ENCODE measurements around the gene C3orf38. TPM values are rescaled to one million over a fixed set of nuclear protein-coding genes. Genes with fewer than 3 reads are reported as not detected.

C3orf38 gene
- polyA plus RNA-seq, 2 donors: 4.7 to 8.2 TPM

DNA sequence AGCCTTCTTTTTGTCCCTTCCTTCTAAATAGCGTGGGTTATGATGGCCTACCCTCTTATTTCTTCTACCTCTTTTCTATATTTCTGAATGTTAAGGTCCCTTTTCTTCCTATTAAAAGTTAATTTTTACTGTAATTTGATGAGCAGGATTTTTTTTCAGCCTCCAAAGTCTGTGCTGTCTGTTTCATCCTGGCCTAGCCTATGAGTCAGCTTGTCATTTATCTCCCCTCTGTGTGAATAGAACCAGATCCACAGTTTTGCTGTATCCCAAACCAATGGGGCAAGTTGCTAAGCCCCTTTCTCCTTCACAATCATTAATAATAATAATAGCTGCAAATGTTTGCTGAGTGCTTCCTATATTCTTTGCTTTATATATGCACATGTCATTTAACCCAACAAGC lies 18.1 kb upstream of the C3orf38 start:
- Histone ChIP-seq H3K36me3 (ENCODE audit: control insufficient read depth in 2 of 2, insufficient read depth in 2 of 2, low read length in 1 of 2) (no peaks in the 10 kb centered on the region), H3K27ac (ENCODE audit: low read depth in 2 of 2, low read length in 1 of 2) (no peak overlapping the region), H3K27me3 (ENCODE audit: control insufficient read depth in 1 of 2, insufficient read depth in 2 of 2, low read length in 2 of 2) (no peaks in the 10 kb centered on the region), H3K9me3 (ENCODE audit: control insufficient read depth in 2 of 2, insufficient read depth in 1 of 2, low read depth in 1 of 2, low read length in 1 of 2) (no peaks in the 10 kb centered on the region), H3K4me1 (ENCODE audit: control insufficient read depth in 2 of 2, insufficient read depth in 2 of 2, low read length in 1 of 2) (no peaks in the 10 kb centered on the region), H3K4me3 (ENCODE audit: low read depth in 1 of 2, low read length in 2 of 2) (no peak overlapping the region)
- 87 to 92% methylated on average over 1 of the region's 1 CpG for WGBS, 2 donors

- Histone ChIP-seq H3K9me3 (ENCODE audit: control insufficient read depth in 2 of 2, insufficient read depth in 1 of 2, low read depth in 1 of 2, low read length in 1 of 2) (no peaks in the 10 kb centered on the region), H3K4me3 (ENCODE audit: low read depth in 1 of 2, low read length in 2 of 2) (no peak overlapping the region), H3K27ac (ENCODE audit: low read depth in 2 of 2, low read length in 1 of 2) (no peak overlapping the region), H3K36me3 (ENCODE audit: control insufficient read depth in 2 of 2, insufficient read depth in 2 of 2, low read length in 1 of 2) (no peaks in the 10 kb centered on the region), H3K27me3 (ENCODE audit: control insufficient read depth in 1 of 2, insufficient read depth in 2 of 2, low read length in 2 of 2) (no peaks in the 10 kb centered on the region), H3K4me1 (ENCODE audit: control insufficient read depth in 2 of 2, insufficient read depth in 2 of 2, low read length in 1 of 2) (no peaks in the 10 kb centered on the region)
- 89 to 93% methylated on average over 1 of the region's 1 CpG for WGBS, 2 donors
Measured at GRCh38 chr3:88132894-88133293, 16.9 kb upstream of the C3orf38 start.

GRCh38 chr3:88133711-88134263 lies 16.0 kb upstream of the C3orf38 start:
- Histone ChIP-seq H3K27me3 (ENCODE audit: control insufficient read depth in 1 of 2, insufficient read depth in 2 of 2, low read length in 2 of 2) (no peaks in the 10 kb centered on the region), H3K9me3 (ENCODE audit: control insufficient read depth in 2 of 2, insufficient read depth in 1 of 2, low read depth in 1 of 2, low read length in 1 of 2) (no peaks in the 10 kb centered on the region), H3K4me3 (ENCODE audit: low read depth in 1 of 2, low read length in 2 of 2) (no peak overlapping the region), H3K4me1 (ENCODE audit: control insufficient read depth in 2 of 2, insufficient read depth in 2 of 2, low read length in 1 of 2) (no peaks in the 10 kb centered on the region), H3K36me3 (ENCODE audit: control insufficient read depth in 2 of 2, insufficient read depth in 2 of 2, low read length in 1 of 2) (no peaks in the 10 kb centered on the region), H3K27ac (ENCODE audit: low read depth in 2 of 2, low read length in 1 of 2) (no peak overlapping the region)
- WGBS, 2 donors: 47 to 53% methylated on average over 1 of the region's 1 CpG

- H3K4me3 ChIP-seq (ENCODE audit: low read depth in 1 of 2, low read length in 2 of 2): no peak overlapping the region
- peaks cover 0 to 3% of the 10 kb centered on the region in 2 donors for H3K36me3 ChIP-seq (ENCODE audit: control insufficient read depth in 2 of 2, insufficient read depth in 2 of 2, low read length in 1 of 2)
- no peaks in the 10 kb centered on the region for H3K4me1 ChIP-seq (ENCODE audit: control insufficient read depth in 2 of 2, insufficient read depth in 2 of 2, low read length in 1 of 2)
- 72 to 94% methylated on average over 1 of the region's 1 CpG for WGBS, 2 donors
- H3K27ac ChIP-seq (ENCODE audit: low read depth in 2 of 2, low read length in 1 of 2): no peak overlapping the region
- H3K27me3 ChIP-seq (ENCODE audit: control insufficient read depth in 1 of 2, insufficient read depth in 2 of 2, low read length in 2 of 2): no peaks in the 10 kb centered on the region
- H3K9me3 ChIP-seq (ENCODE audit: control insufficient read depth in 2 of 2, insufficient read depth in 1 of 2, low read depth in 1 of 2, low read length in 1 of 2): no peaks in the 10 kb centered on the region
Measured at GRCh38 chr3:88137836-88138235, 11.9 kb upstream of the C3orf38 start.

DNA sequence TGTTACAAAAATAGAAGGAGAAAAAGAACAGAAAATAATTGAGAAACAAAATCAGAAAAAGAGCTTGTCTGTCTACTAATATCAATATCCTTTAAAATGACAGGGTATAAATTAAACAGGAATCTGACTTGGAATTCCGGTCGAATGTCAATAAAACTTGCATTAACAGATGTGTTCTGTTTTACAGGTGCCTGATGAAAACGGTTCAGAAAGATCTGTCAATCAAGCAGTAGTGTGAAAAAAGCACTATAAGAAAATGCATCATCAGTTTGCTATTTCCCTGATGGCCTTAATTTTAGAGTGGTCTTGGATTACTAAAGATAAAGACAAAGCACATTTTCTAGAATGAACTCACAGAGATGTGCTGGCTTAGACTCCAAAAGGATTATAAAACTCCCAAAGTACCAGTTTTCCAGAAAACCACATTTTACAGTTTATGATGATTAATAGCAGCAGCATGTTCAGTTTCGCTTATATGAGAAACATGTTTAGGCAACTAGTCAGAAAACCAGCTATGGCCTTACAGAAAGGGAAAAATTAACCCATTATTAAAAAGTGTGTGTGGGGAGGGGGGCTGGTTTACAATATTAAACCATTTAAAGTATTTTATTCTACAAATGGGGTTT lies 8.2 kb upstream of the C3orf38 start:
- H3K27ac ChIP-seq (ENCODE audit: low read depth in 2 of 2, low read length in 1 of 2): no peak overlapping the region
- no peaks in the 10 kb centered on the region for H3K9me3 ChIP-seq (ENCODE audit: control insufficient read depth in 2 of 2, insufficient read depth in 1 of 2, low read depth in 1 of 2, low read length in 1 of 2)
- no peaks in the 10 kb centered on the region for H3K27me3 ChIP-seq (ENCODE audit: control insufficient read depth in 1 of 2, insufficient read depth in 2 of 2, low read length in 2 of 2)
- H3K36me3 ChIP-seq (ENCODE audit: control insufficient read depth in 2 of 2, insufficient read depth in 2 of 2, low read length in 1 of 2): peaks cover 0 to 3% of the 10 kb centered on the region in 2 donors
- H3K4me3 ChIP-seq (ENCODE audit: low read depth in 1 of 2, low read length in 2 of 2): no peak overlapping the region
- H3K4me1 ChIP-seq (ENCODE audit: control insufficient read depth in 2 of 2, insufficient read depth in 2 of 2, low read length in 1 of 2): no peaks in the 10 kb centered on the region
- 43 to 44% methylated on average over 4 of the region's 4 CpGs for WGBS, 2 donors

DNA sequence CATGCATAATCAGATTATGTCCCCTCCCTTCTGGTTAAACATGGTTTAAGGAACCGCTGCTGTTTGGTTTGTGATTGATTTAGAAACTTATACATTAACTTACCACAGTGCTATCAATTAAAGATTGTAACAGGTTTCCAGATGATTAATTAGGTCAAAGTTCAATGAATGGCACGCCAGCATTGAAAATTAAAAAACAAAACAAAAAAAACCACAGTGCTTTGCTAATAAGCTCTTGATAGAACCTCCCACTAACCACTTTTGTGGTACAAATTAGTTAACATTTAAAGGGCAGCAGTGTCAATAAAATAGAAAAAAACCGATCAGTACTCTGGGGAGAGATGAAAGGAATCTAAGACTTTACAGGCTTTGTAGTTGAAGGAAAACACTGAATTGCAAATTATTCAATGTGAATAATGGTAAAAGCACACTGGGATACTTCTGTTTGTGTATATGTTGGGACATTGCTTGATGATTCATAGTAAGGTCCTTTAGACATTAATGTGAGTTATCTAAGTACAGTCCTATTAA lies 7.6 kb upstream of the C3orf38 start:
- WGBS, 2 donors: 30 to 46% methylated on average over 3 of the region's 3 CpGs
- Histone ChIP-seq H3K4me3 (ENCODE audit: low read depth in 1 of 2, low read length in 2 of 2) (no peak overlapping the region), H3K4me1 (ENCODE audit: control insufficient read depth in 2 of 2, insufficient read depth in 2 of 2, low read length in 1 of 2) (no peaks in the 10 kb centered on the region), H3K27me3 (ENCODE audit: control insufficient read depth in 1 of 2, insufficient read depth in 2 of 2, low read length in 2 of 2) (no peaks in the 10 kb centered on the region), H3K27ac (ENCODE audit: low read depth in 2 of 2, low read length in 1 of 2) (no peak overlapping the region), H3K9me3 (ENCODE audit: control insufficient read depth in 2 of 2, insufficient read depth in 1 of 2, low read depth in 1 of 2, low read length in 1 of 2) (no peaks in the 10 kb centered on the region), H3K36me3 (ENCODE audit: control insufficient read depth in 2 of 2, insufficient read depth in 2 of 2, low read length in 1 of 2) (peaks cover 0 to 3% of the 10 kb centered on the region in 2 donors)

GRCh38 chr3:88147261-88147660 lies 2.5 kb upstream of the C3orf38 start:
- H3K27me3 ChIP-seq (ENCODE audit: control insufficient read depth in 1 of 2, insufficient read depth in 2 of 2, low read length in 2 of 2): no peaks in the 10 kb centered on the region
- H3K36me3 ChIP-seq (ENCODE audit: control insufficient read depth in 2 of 2, insufficient read depth in 2 of 2, low read length in 1 of 2): no peaks in the 10 kb centered on the region
- H3K4me3 ChIP-seq (ENCODE audit: low read depth in 1 of 2, low read length in 2 of 2): no peak overlapping the region
- H3K27ac ChIP-seq (ENCODE audit: low read depth in 2 of 2, low read length in 1 of 2): no peak overlapping the region
- peaks cover 3% of the 10 kb centered on the region in 2 donors for H3K4me1 ChIP-seq (ENCODE audit: control insufficient read depth in 2 of 2, insufficient read depth in 2 of 2, low read length in 1 of 2)
- no peaks in the 10 kb centered on the region for H3K9me3 ChIP-seq (ENCODE audit: control insufficient read depth in 2 of 2, insufficient read depth in 1 of 2, low read depth in 1 of 2, low read length in 1 of 2)

- Histone ChIP-seq H3K27me3 (ENCODE audit: control insufficient read depth in 1 of 2, insufficient read depth in 2 of 2, low read length in 2 of 2) (no peaks in the 10 kb centered on the region), H3K27ac (ENCODE audit: low read depth in 2 of 2, low read length in 1 of 2) (no peak overlapping the region), H3K36me3 (ENCODE audit: control insufficient read depth in 2 of 2, insufficient read depth in 2 of 2, low read length in 1 of 2) (no peaks in the 10 kb centered on the region), H3K4me1 (ENCODE audit: control insufficient read depth in 2 of 2, insufficient read depth in 2 of 2, low read length in 1 of 2) (peaks cover 3% of the 10 kb centered on the region in 2 donors), H3K9me3 (ENCODE audit: control insufficient read depth in 2 of 2, insufficient read depth in 1 of 2, low read depth in 1 of 2, low read length in 1 of 2) (no peaks in the 10 kb centered on the region), H3K4me3 (ENCODE audit: low read depth in 1 of 2, low read length in 2 of 2) (peak overlapping the region in 1 of 2 donors; percentile 95)
- WGBS, 2 donors: 63 to 64% methylated on average over 17 of the region's 17 CpGs
Measured at GRCh38 chr3:88148651-88149050, 1.1 kb upstream of the C3orf38 start.

GRCh38 chr3:88149101-88149508 lies 654 bp upstream of the C3orf38 start:
- peak overlapping the region; percentile 95 to 97 for H3K4me3 ChIP-seq (ENCODE audit: low read depth in 1 of 2, low read length in 2 of 2)
- peaks cover 3% of the 10 kb centered on the region in 2 donors for H3K4me1 ChIP-seq (ENCODE audit: control insufficient read depth in 2 of 2, insufficient read depth in 2 of 2, low read length in 1 of 2)
- no peaks in the 10 kb centered on the region for H3K36me3 ChIP-seq (ENCODE audit: control insufficient read depth in 2 of 2, insufficient read depth in 2 of 2, low read length in 1 of 2)
- H3K27ac ChIP-seq (ENCODE audit: low read depth in 2 of 2, low read length in 1 of 2): peak overlapping the region; percentile 93 to 98
- H3K9me3 ChIP-seq (ENCODE audit: control insufficient read depth in 2 of 2, insufficient read depth in 1 of 2, low read depth in 1 of 2, low read length in 1 of 2): no peaks in the 10 kb centered on the region
- no peaks in the 10 kb centered on the region for H3K27me3 ChIP-seq (ENCODE audit: control insufficient read depth in 1 of 2, insufficient read depth in 2 of 2, low read length in 2 of 2)
- 0% methylated on average over 16 of the region's 16 CpGs for WGBS, 2 donors

GRCh38 chr3:88150371-88150770 lies 612 bp downstream of the C3orf38 start:
- Histone ChIP-seq H3K27me3 (ENCODE audit: control insufficient read depth in 1 of 2, insufficient read depth in 2 of 2, low read length in 2 of 2) (no peaks in the 10 kb centered on the region), H3K36me3 (ENCODE audit: control insufficient read depth in 2 of 2, insufficient read depth in 2 of 2, low read length in 1 of 2) (peaks cover 0 to 2% of the 10 kb centered on the region in 2 donors), H3K4me3 (ENCODE audit: low read depth in 1 of 2, low read length in 2 of 2) (peak overlapping the region; percentile 95 to 97), H3K4me1 (ENCODE audit: control insufficient read depth in 2 of 2, insufficient read depth in 2 of 2, low read length in 1 of 2) (peaks cover 3% of the 10 kb centered on the region in 2 donors), H3K9me3 (ENCODE audit: control insufficient read depth in 2 of 2, insufficient read depth in 1 of 2, low read depth in 1 of 2, low read length in 1 of 2) (no peaks in the 10 kb centered on the region), H3K27ac (ENCODE audit: low read depth in 2 of 2, low read length in 1 of 2) (peak overlapping the region; percentile 93 to 98)
- 1% methylated on average over 8 of the region's 8 CpGs for WGBS, 2 donors

Measured in esophagus (tissue), 2 donors.